GM18909 (cell line): ENCODE measurements around the gene NDUFA5.
A peak's percentile ranks its signal among the peaks of the same experiment; 100 is the strongest.
"Not testable (repeated sequence)": the region's sequence is repeated elsewhere in the genome, so short reads cannot be mapped to it uniquely, and the experiment has no call there.

ENCODE experiments used
- ATAC-seq: cut with Tn5 transposase; IDR thresholded peaks from one replicate; pipeline ENCODE4 v1.9.1; 2021; ENCODE audit warnings: mild to moderate bottlenecking; ENCODE audit not compliant: unreplicated experiment, poor library complexity

NDUFA5 gene

GRCh38 chr7:123526533-123526932 lies 31.1 kb downstream of the NDUFA5 start:
- not testable (repeated sequence) for ATAC-seq

GRCh38 chr7:123522066-123522465 lies 35.6 kb downstream of the NDUFA5 start:
- ATAC-seq, result no peak

- no peak for ATAC-seq
These were observed 52.4 kb downstream of the NDUFA5 start for GRCh38 chr7:123505221-123505620.

- no peak for ATAC-seq
These were observed 55.4 kb downstream of the NDUFA5 start for GRCh38 chr7:123502201-123502600.

DNA sequence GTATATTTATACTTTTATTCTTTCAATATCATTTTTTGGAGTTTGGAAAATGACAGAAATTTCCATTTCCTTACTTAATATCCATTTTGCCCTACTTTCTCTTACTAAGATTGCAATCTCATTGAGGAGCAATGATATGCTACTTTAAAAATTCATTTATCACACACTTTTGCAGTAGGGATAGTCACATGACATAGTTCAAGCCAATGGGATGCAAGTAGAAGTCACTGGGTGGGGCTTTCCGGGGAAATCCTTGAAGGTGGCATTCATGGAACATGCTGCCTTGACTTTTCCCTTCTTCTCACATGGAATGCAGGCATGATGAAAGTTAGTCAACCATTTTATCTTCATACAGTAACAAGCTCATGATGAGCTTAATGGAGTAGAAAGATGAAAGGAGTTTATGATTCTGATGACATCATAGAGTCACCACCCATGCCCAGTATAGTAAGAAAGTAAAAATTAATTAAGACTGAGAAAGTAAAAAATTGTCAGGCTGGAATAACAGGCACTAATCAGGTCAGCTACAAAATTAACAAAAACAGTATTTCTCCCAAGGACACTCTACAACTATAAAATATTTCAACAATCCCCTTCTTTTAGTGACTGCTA lies 56.6 kb downstream of the NDUFA5 start:
- no peak for ATAC-seq

DNA sequence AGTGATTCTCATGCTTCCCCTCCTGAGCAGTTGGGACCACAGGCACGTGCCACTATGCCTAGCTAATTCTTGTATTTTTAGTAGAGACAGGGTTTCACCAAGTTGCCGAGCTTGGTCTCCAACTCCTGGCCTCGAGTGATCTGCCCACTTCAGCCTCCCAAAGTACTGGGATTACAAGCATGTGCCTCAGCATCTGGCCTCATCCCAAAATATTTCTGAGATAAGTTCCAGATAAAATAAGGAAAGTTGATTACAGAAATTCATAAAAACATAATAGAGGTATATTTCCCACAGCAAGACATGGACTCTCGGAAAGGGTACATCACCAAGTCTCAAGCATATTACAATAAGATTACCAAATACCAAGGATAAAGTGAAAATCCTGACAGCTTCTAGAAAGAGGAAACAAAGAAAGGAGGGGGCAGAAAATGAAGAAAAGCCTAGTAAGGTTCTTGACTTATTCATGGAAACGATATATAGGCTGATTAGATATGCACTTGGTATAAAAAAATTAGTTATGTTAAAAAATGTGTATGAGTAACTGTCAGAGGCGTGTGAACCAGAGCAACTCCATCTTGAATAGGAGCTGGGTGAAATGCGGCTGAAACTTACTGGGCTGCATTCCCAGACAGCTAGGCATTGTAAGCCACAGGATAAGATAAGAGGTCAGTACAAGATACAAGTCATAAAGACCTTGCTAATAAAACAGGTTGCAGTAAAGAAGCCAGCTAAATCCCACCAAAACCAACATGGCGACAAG lies 58.2 kb downstream of the NDUFA5 start:
- no peak for ATAC-seq

DNA sequence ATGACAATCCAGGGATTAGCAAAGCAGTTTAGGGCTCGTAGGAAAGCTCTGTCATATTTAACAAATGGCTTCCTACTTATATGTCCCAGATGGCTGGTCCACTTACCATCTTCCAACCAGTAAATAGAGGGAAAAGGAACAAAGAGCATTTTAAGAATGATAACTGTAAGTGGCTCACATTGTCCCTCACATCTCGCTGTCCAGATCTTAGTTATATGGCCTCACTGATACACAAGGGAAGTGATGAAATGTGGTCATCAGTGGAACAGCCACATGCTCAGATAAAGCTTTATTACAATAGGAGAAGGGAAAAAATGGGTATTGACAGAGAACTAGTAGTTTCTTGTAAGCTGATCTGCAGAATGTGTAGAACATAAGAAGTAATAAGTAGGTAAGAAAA lies 59.0 kb downstream of the NDUFA5 start:
- ATAC-seq, result no peak

DNA sequence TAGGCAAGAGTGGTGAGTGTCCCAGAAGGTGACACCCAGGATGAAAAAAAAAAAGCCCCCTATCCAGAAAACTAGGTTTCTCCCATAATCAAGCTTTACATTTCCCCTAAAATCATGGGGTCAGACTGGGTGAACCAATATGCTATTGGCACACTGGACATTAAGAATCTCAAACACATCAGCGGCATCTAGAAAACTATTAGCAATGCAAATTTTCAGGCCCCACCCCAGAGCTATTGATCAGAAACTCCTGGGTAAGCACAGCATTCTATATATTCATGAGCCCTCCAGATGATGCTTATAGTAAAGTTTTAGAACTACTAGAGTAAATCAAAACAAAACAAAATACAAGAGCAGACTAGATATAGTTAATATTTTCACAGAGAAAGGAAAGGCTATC lies 59.6 kb downstream of the NDUFA5 start:
- no peak for ATAC-seq

- ATAC-seq, result peak; percentile 59
These were observed 63.3 kb downstream of the NDUFA5 start for GRCh38 chr7:123494193-123494796.

DNA sequence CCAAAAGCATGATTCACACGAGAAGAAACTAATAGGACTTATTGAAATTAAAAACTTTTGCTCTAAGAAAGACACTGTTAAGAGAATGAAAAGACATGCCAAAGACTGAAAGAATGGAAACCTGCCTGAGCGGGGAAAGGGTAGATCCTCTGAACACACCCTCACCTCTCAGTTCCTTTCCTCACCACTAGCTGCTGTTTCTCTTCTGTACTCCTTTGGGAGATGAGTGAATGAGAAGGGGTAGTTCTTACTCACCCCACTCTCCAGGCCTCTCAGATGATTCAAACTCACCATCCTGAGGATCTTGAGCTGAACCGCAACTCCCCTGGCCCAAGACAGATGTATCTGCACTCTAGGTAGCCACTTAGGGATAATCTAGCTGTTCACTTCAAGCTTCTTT lies 65.1 kb downstream of the NDUFA5 start:
- peak; percentile 91 for ATAC-seq
